Endothelial cell (in vitro differentiated cells): Measurements from ENCODE around the gene PTGER3. TPM values are rescaled to one million over a fixed set of nuclear protein-coding genes. Genes with fewer than 3 reads are reported as not detected.

Experiments used
- DNase-seq: peaks from one replicate; pipeline ENCODE4 v3.0.0; 2021; ENCODE audit warnings: low spot score
- H3K27ac Mint-ChIP-seq: one replicate; pipeline ENCODE4 v1.8.0; 2021; ENCODE audit warnings: mixed read lengths, inconsistent platforms; ENCODE audit not compliant: unreplicated experiment
- H3K27me3 Mint-ChIP-seq: one replicate; pipeline ENCODE4 v1.8.0; 2021; ENCODE audit warnings: mild to moderate bottlenecking, moderate library complexity, mixed read lengths, inconsistent platforms; ENCODE audit not compliant: unreplicated experiment
- H3K36me3 Mint-ChIP-seq: one replicate; pipeline ENCODE4 v1.8.0; 2021; ENCODE audit warnings: mild to moderate bottlenecking, low read depth, mixed read lengths, inconsistent platforms; ENCODE audit not compliant: unreplicated experiment
- H3K4me1 Mint-ChIP-seq: one replicate; pipeline ENCODE4 v1.8.0; 2021; ENCODE audit warnings: mild to moderate bottlenecking, mixed read lengths, inconsistent platforms; ENCODE audit not compliant: unreplicated experiment
- H3K4me3 Mint-ChIP-seq: one replicate; pipeline ENCODE4 v1.8.0; 2021; ENCODE audit warnings: mild to moderate bottlenecking, mixed read lengths, inconsistent platforms; ENCODE audit not compliant: unreplicated experiment
- H3K9me3 Mint-ChIP-seq: one replicate; pipeline ENCODE4 v1.8.0; 2021; ENCODE audit warnings: mixed read lengths, inconsistent platforms; ENCODE audit not compliant: unreplicated experiment
- CTCF ChIP-seq: fragments of 200-600 bp; sonication (generic); IDR thresholded peaks from one replicate; pipeline ENCODE4 v1.5.0; 2021; ENCODE audit warnings: antibody characterized with exemption; ENCODE audit not compliant: unreplicated experiment
- total RNA-seq: library from RNA; stranded (reverse); fragmentation: NEBNext Ultra II Directional; extraction: Animal tissue kit (Norgen Biotek cat#: 25700); gene quantifications from one replicate; pipeline ENCODE4 v1.2.1, GENCODE V29; 2021; ENCODE audit not compliant: unreplicated experiment

Gene PTGER3
- total RNA-seq, 1 donor from 2014 or later: 6.5 TPM

DNA sequence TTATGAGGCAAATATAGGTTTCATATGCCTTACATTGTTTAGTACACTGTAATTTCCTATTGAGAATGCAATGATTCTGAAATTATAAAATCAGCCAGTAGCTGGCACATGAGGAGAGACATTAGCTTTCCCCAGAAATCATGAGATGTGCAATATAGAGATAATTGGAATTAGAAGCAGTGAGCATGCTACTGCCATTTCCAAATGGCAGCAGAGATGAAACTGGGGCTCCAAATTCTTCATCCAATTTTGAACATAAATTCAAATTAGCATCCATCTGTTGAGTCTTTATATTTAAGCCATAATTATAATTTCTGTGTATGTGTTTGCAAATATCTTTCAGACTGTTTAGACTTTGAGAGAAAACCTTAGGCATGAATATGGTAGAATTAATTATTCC lies 28.8 kb downstream of the PTGER3 start:
- H3K4me3 Mint-ChIP-seq: no peak overlapping the region
- no peak for TF ChIP-seq CTCF
- no peaks in the 10 kb centered on the region for H3K27me3 Mint-ChIP-seq
- no peak for DNase-seq
- H3K36me3 Mint-ChIP-seq: no peaks in the 10 kb centered on the region
- peaks cover 3% of the 10 kb centered on the region for H3K4me1 Mint-ChIP-seq
- no peaks in the 10 kb centered on the region for H3K9me3 Mint-ChIP-seq
- H3K27ac Mint-ChIP-seq: no peak overlapping the region

DNA sequence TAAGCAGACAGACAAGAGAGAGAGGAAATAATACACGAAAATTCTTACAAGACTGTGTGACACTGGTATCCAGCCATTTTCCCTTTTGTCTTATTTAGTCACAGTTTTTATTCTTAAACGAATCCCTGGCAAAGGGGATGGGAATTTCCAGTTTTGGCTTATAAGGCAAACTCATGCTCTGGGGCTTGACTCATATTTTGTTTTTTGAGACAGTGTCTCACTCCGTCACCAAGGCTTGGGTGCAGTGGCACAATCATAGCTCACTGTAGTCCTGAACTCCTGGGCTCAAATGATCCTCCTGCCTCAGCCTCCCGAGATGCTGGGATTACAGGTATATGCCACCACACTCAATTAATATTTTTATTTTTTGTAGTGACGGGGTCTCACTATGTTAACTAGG lies 31.9 kb downstream of the PTGER3 start:
- TF ChIP-seq CTCF: no peak
- no peaks in the 10 kb centered on the region for H3K36me3 Mint-ChIP-seq
- no peaks in the 10 kb centered on the region for H3K9me3 Mint-ChIP-seq
- peaks cover 3% of the 10 kb centered on the region for H3K4me1 Mint-ChIP-seq
- no peak overlapping the region for H3K27ac Mint-ChIP-seq
- no peak overlapping the region for H3K4me3 Mint-ChIP-seq
- H3K27me3 Mint-ChIP-seq: no peaks in the 10 kb centered on the region
- DNase-seq: no peak

GRCh38 chr1:71014178-71014579 lies 33.4 kb downstream of the PTGER3 start:
- Mint-ChIP-seq H3K27me3 (no peaks in the 10 kb centered on the region), H3K4me3 (no peak overlapping the region), H3K4me1 (peaks cover 3% of the 10 kb centered on the region), H3K36me3 (no peaks in the 10 kb centered on the region), H3K27ac (no peak overlapping the region), H3K9me3 (no peaks in the 10 kb centered on the region)
- DNase-seq: no peak
- no peak for TF ChIP-seq CTCF

- Mint-ChIP-seq H3K4me3 (no peak overlapping the region), H3K36me3 (no peaks in the 10 kb centered on the region), H3K27me3 (no peaks in the 10 kb centered on the region), H3K9me3 (no peaks in the 10 kb centered on the region), H3K27ac (no peak overlapping the region), H3K4me1 (no peaks in the 10 kb centered on the region)
- no peak for TF ChIP-seq CTCF
- no peak for DNase-seq
Measured at GRCh38 chr1:71002709-71003475, 44.7 kb downstream of the PTGER3 start.

DNA sequence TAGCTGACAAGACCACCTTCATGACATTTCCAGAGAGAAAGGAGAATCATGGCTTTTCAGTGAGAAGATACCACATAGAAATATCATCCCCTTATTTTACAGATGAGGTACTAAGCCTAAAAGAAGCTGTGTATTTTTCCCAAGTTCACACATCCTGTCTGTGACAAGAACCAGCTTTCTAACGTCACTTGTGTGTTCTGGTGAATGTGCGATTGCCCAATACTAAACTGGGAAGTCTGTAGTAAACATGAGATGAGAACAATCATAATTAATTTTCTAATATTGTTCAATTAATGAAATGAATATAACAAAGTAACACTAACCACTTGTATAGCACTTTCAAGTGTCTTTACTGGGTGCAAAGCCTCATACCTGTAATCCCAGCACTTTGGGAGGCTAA lies 46.0 kb downstream of the PTGER3 start:
- Mint-ChIP-seq H3K36me3 (no peaks in the 10 kb centered on the region), H3K9me3 (no peaks in the 10 kb centered on the region), H3K4me1 (no peaks in the 10 kb centered on the region), H3K27me3 (no peaks in the 10 kb centered on the region), H3K27ac (no peak overlapping the region), H3K4me3 (no peak overlapping the region)
- no peak for DNase-seq
- TF ChIP-seq CTCF: no peak
